Vagina (tissue), 2 donors: ENCODE results near the gene WWOX.

Experiments
- POLR2A ChIP-seq, 2 donors: fragments of 450-650 bp; IDR thresholded peaks; one replicate each; pipeline ENCODE4 v1.6.1; 2017; ENCODE audit warnings: antibody characterized with exemption in 2 of 2, mild to moderate bottlenecking in 2 of 2, moderate library complexity in 2 of 2
- TF ChIP-seq, protein P1 (sequence below), 3 experiments: fragments of 450-650 bp in 2 of 3; fragments of 200-600 bp in 1 of 3; sonication (generic) in 1 of 3; IDR thresholded peaks; one replicate each; pipeline ENCODE4 v1.5.1; 2017 to 2019; ENCODE audit warnings: antibody characterized with exemption in 3 of 3, mild to moderate bottlenecking in 2 of 3, moderate library complexity in 2 of 3

DNA sequence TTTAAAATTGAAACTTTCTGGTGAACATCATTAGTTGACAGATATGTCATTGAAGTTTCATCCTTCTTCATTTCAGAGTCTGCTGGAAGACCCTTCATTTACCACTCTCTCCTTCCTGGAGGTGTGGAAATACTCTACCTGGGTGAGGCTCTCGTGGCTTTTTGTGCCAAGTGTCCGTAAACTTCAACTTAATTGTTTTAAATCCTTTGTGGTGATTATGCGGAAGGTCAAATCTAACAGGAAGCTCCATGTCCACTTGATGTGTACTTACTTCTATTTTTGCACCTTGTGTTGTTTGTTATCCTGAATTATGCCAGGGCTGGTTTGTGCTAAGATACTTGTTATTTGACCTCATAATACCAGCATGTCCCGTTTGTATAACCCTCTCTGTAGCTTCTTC lies 129.2 kb downstream of the WWOX start:
- TF ChIP-seq, protein P1, sequence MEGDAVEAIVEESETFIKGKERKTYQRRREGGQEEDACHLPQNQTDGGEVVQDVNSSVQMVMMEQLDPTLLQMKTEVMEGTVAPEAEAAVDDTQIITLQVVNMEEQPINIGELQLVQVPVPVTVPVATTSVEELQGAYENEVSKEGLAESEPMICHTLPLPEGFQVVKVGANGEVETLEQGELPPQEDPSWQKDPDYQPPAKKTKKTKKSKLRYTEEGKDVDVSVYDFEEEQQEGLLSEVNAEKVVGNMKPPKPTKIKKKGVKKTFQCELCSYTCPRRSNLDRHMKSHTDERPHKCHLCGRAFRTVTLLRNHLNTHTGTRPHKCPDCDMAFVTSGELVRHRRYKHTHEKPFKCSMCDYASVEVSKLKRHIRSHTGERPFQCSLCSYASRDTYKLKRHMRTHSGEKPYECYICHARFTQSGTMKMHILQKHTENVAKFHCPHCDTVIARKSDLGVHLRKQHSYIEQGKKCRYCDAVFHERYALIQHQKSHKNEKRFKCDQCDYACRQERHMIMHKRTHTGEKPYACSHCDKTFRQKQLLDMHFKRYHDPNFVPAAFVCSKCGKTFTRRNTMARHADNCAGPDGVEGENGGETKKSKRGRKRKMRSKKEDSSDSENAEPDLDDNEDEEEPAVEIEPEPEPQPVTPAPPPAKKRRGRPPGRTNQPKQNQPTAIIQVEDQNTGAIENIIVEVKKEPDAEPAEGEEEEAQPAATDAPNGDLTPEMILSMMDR (IDR thresholded peaks at IDR 0.05), result no peak
- TF ChIP-seq POLR2A (IDR thresholded peaks at IDR 0.05), result no peak
